K562 (cell line): Measurements from ENCODE around the gene LOXL4. TPM values are rescaled to one million over a fixed set of nuclear protein-coding genes. Genes with fewer than 3 reads are reported as not detected.

Experiments
- ATAC-seq: fragments of 200-7000 bp; cut with Tn5 transposase; 3 replicates; pipeline ENCODE4 v1.9.1; 2020; ENCODE audit warnings: moderate library complexity
- BruUV-seq: library from RNA; stranded (reverse); fragments of 400-500 nt; replicated peaks from 2 replicates; lab custom pipeline; 2021; lab: Mats Ljungman, UMichigan
- CTCF ChIA-PET: fragments of 300-600 bp; formaldehyde crosslinking; extraction: SDS; loops from one replicate; lab custom pipeline; 2021; ENCODE audit warnings: low intra/inter-chr PET ratio; lab: Yijun Ruan, JAX
- POLR2A ChIA-PET: fragments of 300-600, 350-650 bp; sonication (Branson Sonifier 250); formaldehyde crosslinking; extraction: SDS; loops from one replicate; lab custom pipeline; 2021; ENCODE audit warnings: antibody characterized with exemption, inconsistent platforms; lab: Yijun Ruan, JAX
- DNase-seq, 4 experiments: peaks; one replicate each; pipeline versions ENCODE4 v3.0.0 to v3.0.0-alpha.2; 2011 to 2018; ENCODE audit warnings: low spot score in 3 of 4, mixed read lengths in 3 of 4; ENCODE audit errors: extremely low read depth in 1 of 4
- FAIRE-seq: peaks from 2 replicates; lab custom pipeline; 2011; peaks lifted over from hg19 to GRCh38; lab: Jason Lieb, UNC
- H2AFZ ChIP-seq: 2 replicates; pipeline ENCODE4 v1.6.0; 2011; ENCODE audit warnings: low read depth, low read length, control low read depth, inconsistent platforms
- H3K27ac ChIP-seq: fragments of 200-600 bp; 3 replicates; pipeline ENCODE4 v1.8.0; 2011; ENCODE audit warnings: low read depth, mild to moderate bottlenecking, control low read depth, inconsistent platforms, low read length, moderate library complexity, mixed read lengths; ENCODE audit errors: extremely low read depth
- H3K27me3 ChIP-seq, 2 experiments: fragments of 300-600 bp in 1 of 2; 2 replicates in 1 of 2; 3 replicates in 1 of 2; pipeline versions ENCODE4 v1.6.0 to v1.8.0; 2011; ENCODE audit warnings: inconsistent platforms in 2 of 2, low read length in 2 of 2, mild to moderate bottlenecking in 1 of 2, mixed read lengths in 1 of 2, moderate library complexity in 1 of 2; ENCODE audit not compliant: control insufficient read depth in 2 of 2, insufficient read depth in 2 of 2
- H3K36me3 ChIP-seq: fragments of 300-600 bp; 3 replicates; pipeline ENCODE4 v1.8.0; 2011; ENCODE audit warnings: mild to moderate bottlenecking, low read length, inconsistent platforms; ENCODE audit not compliant: control insufficient read depth, insufficient read depth
- H3K4me1 ChIP-seq, 2 experiments: fragments of 200-600 bp in 1 of 2; replicated peaks in 1 of 2; 2 replicates in 1 of 2; 3 replicates in 1 of 2; pipeline versions ENCODE4 v1.5.1 to v1.8.0; 2011; ENCODE audit warnings: inconsistent platforms in 2 of 2, low read length in 2 of 2, mild to moderate bottlenecking in 1 of 2, mixed read lengths in 1 of 2, moderate library complexity in 1 of 2; ENCODE audit not compliant: control insufficient read depth in 2 of 2, insufficient read depth in 2 of 2
- H3K4me2 ChIP-seq: 2 replicates; pipeline ENCODE4 v1.6.1; 2011; ENCODE audit warnings: low read length, control low read depth, inconsistent platforms, mixed read lengths; ENCODE audit not compliant: insufficient read depth
- H3K4me3 ChIP-seq: fragments of 200-600 bp; sonication (generic), shearing (Covaris generic); 2 replicates; pipeline ENCODE4 v1.5.1; 2016; ENCODE audit warnings: control low read depth, inconsistent platforms
- H3K79me2 ChIP-seq: fragments of 200-600 bp; 3 replicates; pipeline ENCODE4 v1.8.0; 2011; ENCODE audit warnings: low read length, inconsistent platforms; ENCODE audit not compliant: control insufficient read depth, insufficient read depth
- H3K9ac ChIP-seq, 2 experiments: 2 replicates each; pipeline versions ENCODE4 v1.6.0 to v1.6.1; 2011; ENCODE audit warnings: low read depth in 2 of 2, low read length in 2 of 2, control low read depth in 1 of 2, inconsistent platforms in 1 of 2, mild to moderate bottlenecking in 1 of 2, mixed read lengths in 1 of 2; ENCODE audit not compliant: insufficient read depth in 1 of 2
- H3K9me1 ChIP-seq: one replicate; pipeline ENCODE4 v1.6.0; 2011; ENCODE audit warnings: inconsistent platforms, mild to moderate bottlenecking, low read length, moderate library complexity; ENCODE audit not compliant: control insufficient read depth, insufficient read depth
- H3K9me3 ChIP-seq: replicated peaks from 2 replicates; pipeline ENCODE4 v1.5.1; 2011; ENCODE audit warnings: low read depth, low read length, inconsistent platforms; ENCODE audit not compliant: control insufficient read depth, insufficient read depth
- H4K20me1 ChIP-seq: replicated peaks from 2 replicates; pipeline ENCODE4 v1.6.1; 2011; ENCODE audit warnings: low read length, inconsistent platforms, mixed read lengths; ENCODE audit not compliant: control insufficient read depth, insufficient read depth
- BCL6 ChIP-seq: fragments of 250-450 bp; sonication (Bioruptor Pico); IDR thresholded peaks from 2 replicates; pipeline ENCODE4 v1.4.0; 2020
- BRCA1 ChIP-seq, 2 experiments: fragments of 450-650 bp in 1 of 2; sonication (generic) in 1 of 2; formaldehyde crosslinking in 1 of 2; IDR thresholded peaks; 2 replicates each; pipeline versions ENCODE4 v1.5.0 to v1.6.1; 2017 to 2020; ENCODE audit warnings: mild to moderate bottlenecking in 1 of 2, missing genetic modification reagents in 1 of 2
- CBFA2T3 ChIP-seq: fragments of 450-650 bp; IDR thresholded peaks from 2 replicates; pipeline ENCODE4 v1.6.1; 2017
- CLOCK ChIP-seq: fragments of 250-450 bp; sonication (Bioruptor Pico); IDR thresholded peaks from 2 replicates; pipeline ENCODE4 v1.4.0; 2020; ENCODE audit warnings: mild to moderate bottlenecking, moderate library complexity, borderline replicate concordance
- CTBP1 ChIP-seq: fragments of 450-650 bp; IDR thresholded peaks from 2 replicates; pipeline ENCODE4 v1.6.1; 2016; ENCODE audit warnings: borderline replicate concordance
- E2F1 ChIP-seq: sonication (generic); formaldehyde crosslinking; IDR thresholded peaks from 2 replicates; pipeline ENCODE4 v1.8.1; 2023; ENCODE audit warnings: mild to moderate bottlenecking, missing genetic modification reagents, moderate library complexity
- HES1 ChIP-seq: fragments of 450-650 bp; IDR thresholded peaks from 2 replicates; pipeline ENCODE4 v1.6.1; 2016; ENCODE audit warnings: low read depth, mild to moderate bottlenecking, moderate library complexity
- HMG20B ChIP-seq: fragments of 250-450 bp; sonication (Bioruptor Pico); IDR thresholded peaks from 2 replicates; pipeline ENCODE4 v1.5.0; 2021; ENCODE audit warnings: mild to moderate bottlenecking
- MIER1 ChIP-seq: fragments of 450-650 bp; IDR thresholded peaks from 2 replicates; pipeline ENCODE4 v1.6.1; 2016; ENCODE audit warnings: antibody characterized with exemption, mild to moderate bottlenecking, low read depth
- NCOR1 ChIP-seq: fragments of 450-650 bp; IDR thresholded peaks from 2 replicates; pipeline ENCODE4 v1.6.1; 2016; ENCODE audit warnings: mild to moderate bottlenecking, moderate library complexity
- POLR2H ChIP-seq: IDR thresholded peaks from 2 replicates; pipeline ENCODE4 v1.6.1; 2016; ENCODE audit warnings: missing genetic modification characterization, low read depth, mild to moderate bottlenecking, control low read depth, missing compliant biosample characterization, moderate library complexity
- PPARD ChIP-seq: fragments of 250-450 bp; sonication (Bioruptor Pico); IDR thresholded peaks from 2 replicates; pipeline ENCODE4 v1.8.0; 2022; ENCODE audit warnings: inconsistent platforms, mild to moderate bottlenecking, moderate library complexity
- RFX1 ChIP-seq: fragments of 450-650 bp; IDR thresholded peaks from 2 replicates; pipeline ENCODE4 v1.6.1; 2016; ENCODE audit warnings: mild to moderate bottlenecking, moderate library complexity
- SAFB2 ChIP-seq: fragments of 200-400 bp; formaldehyde crosslinking; IDR thresholded peaks from 2 replicates; pipeline ENCODE4 v1.6.1; 2018; ENCODE audit warnings: borderline replicate concordance, low read length, low read depth, moderate library complexity; ENCODE audit not compliant: severe bottlenecking
- STAT5A ChIP-seq: IDR thresholded peaks from 2 replicates; pipeline ENCODE4 v1.6.1; 2012; ENCODE audit warnings: low read length, inconsistent platforms, borderline replicate concordance
- THAP7 ChIP-seq: fragments of 250-450 bp; sonication (Bioruptor Pico); IDR thresholded peaks from 2 replicates; pipeline ENCODE4 v1.5.0; 2021
- ZC3H8 ChIP-seq: fragments of 450-650 bp; IDR thresholded peaks from 2 replicates; pipeline ENCODE4 v1.6.1; 2017
- ZNF77 ChIP-seq: fragments of 250-450 bp; sonication (Bioruptor Pico); IDR thresholded peaks from 2 replicates; pipeline ENCODE4 v1.5.0; 2020
- ZNF830 ChIP-seq: fragments of 250-450 bp; sonication (Bioruptor Pico); IDR thresholded peaks from 2 replicates; pipeline ENCODE4 v1.5.0; 2021; ENCODE audit warnings: mild to moderate bottlenecking
- WGBS: fragments of 100-300 bp; shearing (Covaris generic); methylation state at CpG from one replicate; pipeline ENCODE4 v1.1.6; 2016; ENCODE audit warnings: low coverage, mixed read lengths; ENCODE audit not compliant: insufficient coverage; ENCODE audit errors: missing lambda C conversion rate; 5-methylcytosine and 5-hydroxymethylcytosine counted together
- in situ Hi-C: fragments of 300-500 bp; cut with MboI; formaldehyde crosslinking; loops from 4 replicates; pipeline ENCODE4 v1.15.0; 2018; ENCODE audit warnings: inconsistent platforms, mixed read lengths
- intact Hi-C: fragments of 100-400 bp; cut with micrococcal nuclease; formaldehyde crosslinking; loops from 2 replicates; pipeline ENCODE4 v1.14.2; 2022
- polyA plus RNA-seq, 8 experiments: library from polyadenylated mRNA; depleted of rRNA in 4 of 8; stranded (reverse) in 5 of 8; unstranded in 3 of 8; fragments of >200 nt; fragmentation: Nextera tagmentation in 2 of 8; fragmentation: Illumina TruSeq in 1 of 8; extraction: Ambion mirVana in 2 of 8; extraction: Trizol in 1 of 8; gene quantifications; 2 replicates each; pipeline versions ENCODE4 v1.2.1 to v1.2.3, GENCODE V29; 2011 to 2014; ENCODE audit warnings: inconsistent platforms in 1 of 8, missing spikeins in 1 of 8
- total RNA-seq, 7 experiments: library from RNA; depleted of rRNA in 6 of 7; stranded (reverse); fragments of >200 nt in 6 of 7; fragmentation: Illumina TruSeq in 2 of 7; extraction: Trizol in 2 of 7; gene quantifications; 2 replicates each; pipeline versions ENCODE4 v1.2.1 to v1.2.3, GENCODE V29; 2011 to 2021; ENCODE audit warnings: low replicate concordance in 1 of 7

LOXL4 gene
- total and polyA plus RNA-seq, 9 of the 15 experiments (the other 6 are each of a cell fraction or from before 2014, with no cell fraction given), result 0.03 to 0.35 (median 0.05) TPM; not detected in 3

GRCh38 chr10:98295907-98296306 lies 27.9 kb upstream of the LOXL4 start (continued):
- TF ChIP-seq STAT5A (no peak), HMG20B (no peak), BRCA1 (IDR thresholded peaks at IDR 0.05) (no peak), BRCA1 (CRISPR knock-in tag; IDR thresholded peaks at IDR 0.05) (no peak), RFX1 (no peak), CBFA2T3 (no peak), E2F1 (CRISPR knock-in tag) (no peak), SAFB2 (no peak), POLR2H (no peak)

- no peaks in the 10 kb centered on the region for H3K9me3 ChIP-seq
- no peak for FAIRE-seq
- no peak overlapping the region for H3K4me3 ChIP-seq
- no peaks in the 10 kb centered on the region for H3K79me2 ChIP-seq
- H3K4me2 ChIP-seq, result no peak overlapping the region
- H3K27ac ChIP-seq, result no peak overlapping the region
- BruUV-seq, result no TSS peak
- POLR2A ChIA-PET, result no interaction called here
- intact Hi-C loops (no loop called here), in situ Hi-C loops (no loop called here)
- ATAC-seq, result no peak
- CTCF ChIA-PET, result no interaction called here
- 0% methylated on average over 2 of the region's 4 CpGs for WGBS
- no peak for DNase-seq
- H3K9ac ChIP-seq, result no peak overlapping the region
- TF ChIP-seq THAP7 (CRISPR knock-in tag) (no peak), NCOR1 (no peak), ZC3H8 (no peak), MIER1 (no peak), PPARD (CRISPR knock-in tag) (no peak), BCL6 (CRISPR knock-in tag) (no peak), HES1 (no peak), ZNF830 (CRISPR knock-in tag) (no peak), CTBP1 (no peak), ZNF77 (CRISPR knock-in tag) (no peak), CLOCK (CRISPR knock-in tag) (no peak)
- no peaks in the 10 kb centered on the region for H3K9me1 ChIP-seq
- H4K20me1 ChIP-seq, result no peaks in the 10 kb centered on the region
- no peak overlapping the region for H2AFZ ChIP-seq
- H3K4me1 ChIP-seq, result no peaks in the 10 kb centered on the region
- H3K27me3 ChIP-seq, result peaks cover 3 to 36% of the 10 kb centered on the region in 2 experiments; a peak in 3 of 5 replicates
- H3K36me3 ChIP-seq, result no peaks in the 10 kb centered on the region
Observed at GRCh38 chr10:98295401-98295811, 27.4 kb upstream of the LOXL4 start.
